Neutrophil (primary cell): Measurements from ENCODE around the gene SARM1.

Experiments
- H3K27ac ChIP-seq: fragments of 200-600 bp; sonication (generic); 2 replicates; pipeline ENCODE4 v1.5.1; 2016; ENCODE audit warnings: mild to moderate bottlenecking, moderate library complexity
- H3K27me3 ChIP-seq: fragments of 200-600 bp; sonication (generic); 2 replicates; pipeline ENCODE4 v1.6.0; 2016; ENCODE audit warnings: mild to moderate bottlenecking
- H3K36me3 ChIP-seq: fragments of 200-600 bp; sonication (generic); 2 replicates; pipeline ENCODE4 v1.5.1; 2017
- H3K4me1 ChIP-seq, 2 experiments: fragments of 200-600 bp in 1 of 2; sonication (generic) in 1 of 2; 1 replicate in 1 of 2; 2 replicates in 1 of 2; pipeline versions ENCODE4 v1.5.1 to v1.6.1; 2013 to 2016; ENCODE audit warnings: low read depth in 1 of 2, low read length in 1 of 2, mild to moderate bottlenecking in 1 of 2, moderate library complexity in 1 of 2; ENCODE audit not compliant: control insufficient read depth in 1 of 2, insufficient read depth in 1 of 2
- H3K4me3 ChIP-seq, 2 experiments: fragments of 200-600 bp in 1 of 2; sonication (generic) in 1 of 2; 1 replicate in 1 of 2; 2 replicates in 1 of 2; pipeline ENCODE4 v1.5.1; 2013 to 2016; ENCODE audit warnings: low read depth in 1 of 2, low read length in 1 of 2, mild to moderate bottlenecking in 1 of 2, moderate library complexity in 1 of 2
- H3K9me3 ChIP-seq: fragments of 200-600 bp; sonication (generic); 2 replicates; pipeline ENCODE4 v1.5.1; 2016
- CTCF ChIP-seq: fragments of 200-600 bp; sonication (generic); IDR thresholded peaks from 2 replicates; pipeline ENCODE4 v1.5.1; 2016; ENCODE audit warnings: antibody characterized with exemption

SARM1 gene

GRCh38 chr17:28397687-28398279, 26.3 kb downstream of the SARM1 start:
- H3K27ac ChIP-seq: no peak overlapping the region
- H3K9me3 ChIP-seq: no peaks in the 10 kb centered on the region
- TF ChIP-seq CTCF: no peak
- H3K36me3 ChIP-seq: no peaks in the 10 kb centered on the region
- H3K4me1 ChIP-seq: no peaks in the 10 kb centered on the region
- H3K4me3 ChIP-seq: no peak overlapping the region
- no peaks in the 10 kb centered on the region for H3K27me3 ChIP-seq

- no peaks in the 10 kb centered on the region for H3K4me1 ChIP-seq
- no peaks in the 10 kb centered on the region for H3K9me3 ChIP-seq
- TF ChIP-seq CTCF: no peak
- no peaks in the 10 kb centered on the region for H3K36me3 ChIP-seq
- no peaks in the 10 kb centered on the region for H3K27me3 ChIP-seq
- H3K4me3 ChIP-seq: no peak overlapping the region
- H3K27ac ChIP-seq: no peak overlapping the region
Observed at GRCh38 chr17:28398280-28398981, 26.9 kb downstream of the SARM1 start.

- Histone ChIP-seq H3K9me3 (no peaks in the 10 kb centered on the region), H3K4me1 (peaks cover 0 to 7% of the 10 kb centered on the region in 2 experiments), H3K27ac (no peak overlapping the region), H3K4me3 (no peak overlapping the region), H3K27me3 (no peaks in the 10 kb centered on the region), H3K36me3 (no peaks in the 10 kb centered on the region)
- no peak for TF ChIP-seq CTCF
Observed at GRCh38 chr17:28399808-28400207, 28.3 kb downstream of the SARM1 start.

- Histone ChIP-seq H3K36me3 (no peaks in the 10 kb centered on the region), H3K9me3 (no peaks in the 10 kb centered on the region), H3K27me3 (peaks cover 21% of the 10 kb centered on the region), H3K4me3 (no peak overlapping the region), H3K4me1 (peaks cover 9 to 18% of the 10 kb centered on the region in 2 experiments), H3K27ac (no peak overlapping the region)
- TF ChIP-seq CTCF: no peak
Observed at GRCh38 chr17:28402224-28402630, 30.7 kb downstream of the SARM1 start.

- no peaks in the 10 kb centered on the region for H3K9me3 ChIP-seq
- peaks cover 21% of the 10 kb centered on the region for H3K27me3 ChIP-seq
- H3K36me3 ChIP-seq: no peaks in the 10 kb centered on the region
- no peak for TF ChIP-seq CTCF
- H3K4me3 ChIP-seq: no peak overlapping the region
- H3K4me1 ChIP-seq: peaks cover 9 to 18% of the 10 kb centered on the region in 2 experiments
- no peak overlapping the region for H3K27ac ChIP-seq
Observed at GRCh38 chr17:28402844-28403243, 31.4 kb downstream of the SARM1 start.
